GM12878 (cell line): ENCODE results near the gene TMEM238L. TPM values are rescaled to one million over a fixed set of nuclear protein-coding genes. Genes with fewer than 3 reads are reported as not detected.

ENCODE experiments used
- ATAC-seq: fragments of 200-7000 bp; cut with Tn5 transposase; 3 replicates; pipeline ENCODE4 v1.9.1; 2020; ENCODE audit warnings: mild to moderate bottlenecking, moderate library complexity
- BruUV-seq: library from RNA; stranded (reverse); fragments of 400-500 nt; replicated peaks from 2 replicates; lab custom pipeline; 2021; lab: Mats Ljungman, UMichigan
- CTCF ChIA-PET: fragments of 300-600 bp; sonication (Branson Sonifier 250); formaldehyde crosslinking; extraction: SDS; loops from one replicate; lab custom pipeline; 2021; ENCODE audit warnings: inconsistent platforms; lab: Yijun Ruan, JAX
- POLR2A ChIA-PET: fragments of 350-600 bp; formaldehyde crosslinking; extraction: SDS; loops from one replicate; lab custom pipeline; 2021; ENCODE audit warnings: inconsistent platforms; lab: Charles Lee
- RAD21 ChIA-PET: fragments of 300-600 bp; sonication (Branson Sonifier 250); formaldehyde crosslinking; loops from one replicate; lab custom pipeline; 2023; ENCODE audit warnings: antibody characterized with exemption; ENCODE audit not compliant: unreplicated experiment; lab: Charles Lee
- SMC1A ChIA-PET: fragments of 300-600 bp; sonication (Branson Sonifier 250); formaldehyde crosslinking; loops from one replicate; lab custom pipeline; 2023; ENCODE audit not compliant: unreplicated experiment, uncharacterized antibody; lab: Charles Lee
- DNase-seq: peaks from one replicate; pipeline ENCODE4 v3.0.0-alpha.2; 2011; ENCODE audit warnings: low read depth, low spot score
- FAIRE-seq: peaks from 3 replicates; lab custom pipeline; 2011; peaks lifted over from hg19 to GRCh38; lab: Jason Lieb, UNC
- H2AFZ ChIP-seq: 2 replicates; pipeline ENCODE4 v1.6.0; 2011; ENCODE audit warnings: low read depth, low read length, control low read depth; ENCODE audit not compliant: control insufficient read depth
- H3K27ac ChIP-seq: 2 replicates; pipeline ENCODE4 v1.5.1; 2011; ENCODE audit warnings: control low read depth; ENCODE audit not compliant: control insufficient read depth, insufficient read depth
- H3K27me3 ChIP-seq, 2 experiments: replicated peaks in 1 of 2; 2 replicates each; pipeline versions ENCODE4 v1.6.0 to v1.6.1; 2011; ENCODE audit warnings: low read length in 1 of 2; ENCODE audit not compliant: control insufficient read depth in 2 of 2, insufficient read depth in 2 of 2
- H3K36me3 ChIP-seq, 2 experiments: 2 replicates each; pipeline ENCODE4 v1.5.1; 2011; ENCODE audit warnings: low read length in 1 of 2; ENCODE audit not compliant: control insufficient read depth in 2 of 2, insufficient read depth in 2 of 2
- H3K4me1 ChIP-seq: 2 replicates; pipeline ENCODE4 v1.6.1; 2011; ENCODE audit warnings: mild to moderate bottlenecking, low read length, moderate library complexity, mixed read lengths; ENCODE audit not compliant: control insufficient read depth, insufficient read depth
- H3K4me2 ChIP-seq: 2 replicates; pipeline ENCODE4 v1.6.0; 2011; ENCODE audit warnings: control low read depth; ENCODE audit not compliant: control insufficient read depth, insufficient read depth
- H3K4me3 ChIP-seq: fragments of 200-600 bp; sonication (generic); 2 replicates; pipeline ENCODE4 v1.5.1; 2016
- H3K79me2 ChIP-seq: 2 replicates; pipeline ENCODE4 v1.6.0; 2011; ENCODE audit warnings: low read length; ENCODE audit not compliant: control insufficient read depth, insufficient read depth
- H3K9ac ChIP-seq: 2 replicates; pipeline ENCODE4 v1.8.0; 2011; ENCODE audit warnings: low read length, control low read depth, mixed read lengths; ENCODE audit not compliant: control insufficient read depth, insufficient read depth
- H3K9me3 ChIP-seq: replicated peaks from 3 replicates; pipeline ENCODE4 v1.5.1; 2011; ENCODE audit warnings: mild to moderate bottlenecking, low read length; ENCODE audit not compliant: control insufficient read depth, insufficient read depth
- H4K20me1 ChIP-seq: 2 replicates; pipeline ENCODE4 v1.6.0; 2011; ENCODE audit not compliant: control insufficient read depth, insufficient read depth
- ATF7 ChIP-seq: fragments of 450-650 bp; IDR thresholded peaks from 2 replicates; pipeline ENCODE4 v1.6.1; 2016; ENCODE audit warnings: low read depth, mild to moderate bottlenecking
- CEBPB ChIP-seq, 2 experiments: fragments of 150-350 bp in 1 of 2; IDR thresholded peaks; 2 replicates each; pipeline ENCODE4 v1.6.1; 2012 to 2014; ENCODE audit warnings: low read depth in 2 of 2, low read length in 2 of 2, borderline replicate concordance in 1 of 2, inconsistent platforms in 1 of 2
- E2F4 ChIP-seq: IDR thresholded peaks from 2 replicates; pipeline ENCODE4 v1.6.1; 2012; ENCODE audit warnings: low read depth, low read length, improper control_type of control experiment
- EGR1 ChIP-seq, 2 experiments: IDR thresholded peaks; 1 replicate in 1 of 2; 2 replicates in 1 of 2; pipeline ENCODE4 v1.6.1; 2011 to 2012; ENCODE audit warnings: low read depth in 2 of 2, low read length in 2 of 2, borderline replicate concordance in 1 of 2, mild to moderate bottlenecking in 1 of 2, moderate library complexity in 1 of 2
- FOS ChIP-seq: IDR thresholded peaks from 3 replicates; pipeline ENCODE4 v1.6.1; 2011; ENCODE audit warnings: borderline replicate concordance; ENCODE audit not compliant: insufficient read length; ENCODE audit errors: extremely low read depth
- PBX3 ChIP-seq: IDR thresholded peaks from 2 replicates; pipeline ENCODE4 v1.6.1; 2011; ENCODE audit warnings: mild to moderate bottlenecking, low read depth, low read length, moderate library complexity; ENCODE audit not compliant: insufficient replicate concordance
- PKNOX1 ChIP-seq: fragments of 450-650 bp; IDR thresholded peaks from 2 replicates; pipeline ENCODE4 v1.6.1; 2016; ENCODE audit warnings: mild to moderate bottlenecking
- POLR2AphosphoS2 ChIP-seq: IDR thresholded peaks from 2 replicates; pipeline ENCODE4 v1.6.1; 2011; ENCODE audit warnings: low read depth, mild to moderate bottlenecking, low read length, improper control_type of control experiment, moderate library complexity
- RBBP5 ChIP-seq: fragments of 200-600 bp; sonication (generic); conservative IDR thresholded peaks from 2 replicates; pipeline ENCODE4 v1.6.1; 2016
- TARDBP ChIP-seq: IDR thresholded peaks from 2 replicates; pipeline ENCODE4 v1.6.1; 2016; ENCODE audit warnings: borderline replicate concordance
- WGBS: methylation state at CpG from one replicate; pipeline ENCODE4 v1.1.6; 2016; ENCODE audit warnings: low lambda C conversion rate; ENCODE audit not compliant: insufficient replicate concordance, insufficient coverage; ENCODE audit errors: missing lambda C conversion rate; 5-methylcytosine and 5-hydroxymethylcytosine counted together
- in situ Hi-C: fragments of 300-500 bp; cut with MboI; formaldehyde crosslinking; loops from 9 replicates; pipeline ENCODE4 v1.14.3; 2018; ENCODE audit warnings: mixed read lengths
- intact Hi-C: fragments of 100-400 bp; cut with micrococcal nuclease; formaldehyde crosslinking; loops from one replicate; pipeline ENCODE4 v1.14.2; 2022; ENCODE audit not compliant: unreplicated experiment
- polyA plus RNA-seq, 11 experiments: library from polyadenylated mRNA; depleted of rRNA in 4 of 11; unstranded in 6 of 11; stranded (reverse) in 5 of 11; fragments of >200 nt; fragmentation: Nextera tagmentation in 4 of 11; fragmentation: Illumina TruSeq in 1 of 11; extraction: Ambion mirVana in 4 of 11; extraction: Trizol in 1 of 11; gene quantifications; 1 replicate in 1 of 11; 2 replicates in 10 of 11; pipeline versions ENCODE4 v1.2.1 to v1.2.3, GENCODE V29; 2011 to 2016; ENCODE audit warnings: inconsistent platforms in 2 of 11, missing spikeins in 2 of 11, low read depth in 1 of 11
- total RNA-seq, 4 experiments: library from RNA; depleted of rRNA in 3 of 4; stranded (reverse); fragments of >200 nt in 3 of 4; fragmentation: Illumina TruSeq in 1 of 4; extraction: Trizol in 1 of 4; gene quantifications; 2 replicates each; pipeline versions ENCODE4 v1.2.1 to v1.2.3, GENCODE V29; 2013 to 2021
- TF ChIP-seq, protein P1 (sequence below): fragments of 150-350 bp; IDR thresholded peaks from 2 replicates; pipeline ENCODE4 v1.6.1; 2016; ENCODE audit warnings: low read depth, low read length

TMEM238L gene
- total and polyA plus RNA-seq, 10 of the 15 experiments (the other 5 are each of a cell fraction or from before 2014, with no cell fraction given), result not detected

DNA sequence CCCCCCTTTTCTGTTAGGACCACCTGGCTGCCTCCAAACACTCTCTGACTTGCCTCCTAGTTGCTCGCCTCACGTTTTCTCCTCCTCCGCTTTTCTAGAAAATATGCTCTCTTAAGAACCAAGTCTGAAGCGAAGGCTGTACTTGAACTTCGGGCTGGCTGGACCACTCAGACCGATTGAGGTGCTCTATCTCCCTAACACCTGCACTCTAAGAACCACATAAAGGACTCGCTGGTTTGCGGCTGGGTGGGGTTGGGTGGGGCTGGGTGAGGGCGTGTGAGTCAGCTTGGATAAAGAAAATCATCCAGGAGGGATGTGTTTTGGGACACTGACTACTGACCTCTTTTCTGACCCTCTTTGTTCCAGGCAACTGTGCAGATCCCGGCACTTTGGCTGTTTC is 51.2 kb downstream of the TMEM238L start:
- H3K4me3 ChIP-seq, result no peak overlapping the region
- H2AFZ ChIP-seq, result no peak overlapping the region
- H3K9ac ChIP-seq, result no peak overlapping the region
- ChIA-PET CTCF (no interaction called here), RAD21 (no interaction called here), POLR2A (no interaction called here), SMC1A (no interaction called here)
- H3K9me3 ChIP-seq, result no peaks in the 10 kb centered on the region
- no peak overlapping the region for H3K27ac ChIP-seq
- TF ChIP-seq PBX3 (no peak), POLR2AphosphoS2 (no peak), CEBPB (IDR thresholded peaks at IDR 0.05; ENCODE audit: borderline replicate concordance in 1 of 2, low read depth in 2 of 2, low read length in 2 of 2) (no peak), ATF7 (no peak), E2F4 (no peak), TARDBP (no peak), FOS (no peak), EGR1 (IDR thresholded peaks at IDR 0.05; ENCODE audit: borderline replicate concordance in 1 of 2, low read depth in 2 of 2, low read length in 2 of 2) (no peak), RBBP5 (no peak), PKNOX1 (no peak)
- TF ChIP-seq, protein P1, sequence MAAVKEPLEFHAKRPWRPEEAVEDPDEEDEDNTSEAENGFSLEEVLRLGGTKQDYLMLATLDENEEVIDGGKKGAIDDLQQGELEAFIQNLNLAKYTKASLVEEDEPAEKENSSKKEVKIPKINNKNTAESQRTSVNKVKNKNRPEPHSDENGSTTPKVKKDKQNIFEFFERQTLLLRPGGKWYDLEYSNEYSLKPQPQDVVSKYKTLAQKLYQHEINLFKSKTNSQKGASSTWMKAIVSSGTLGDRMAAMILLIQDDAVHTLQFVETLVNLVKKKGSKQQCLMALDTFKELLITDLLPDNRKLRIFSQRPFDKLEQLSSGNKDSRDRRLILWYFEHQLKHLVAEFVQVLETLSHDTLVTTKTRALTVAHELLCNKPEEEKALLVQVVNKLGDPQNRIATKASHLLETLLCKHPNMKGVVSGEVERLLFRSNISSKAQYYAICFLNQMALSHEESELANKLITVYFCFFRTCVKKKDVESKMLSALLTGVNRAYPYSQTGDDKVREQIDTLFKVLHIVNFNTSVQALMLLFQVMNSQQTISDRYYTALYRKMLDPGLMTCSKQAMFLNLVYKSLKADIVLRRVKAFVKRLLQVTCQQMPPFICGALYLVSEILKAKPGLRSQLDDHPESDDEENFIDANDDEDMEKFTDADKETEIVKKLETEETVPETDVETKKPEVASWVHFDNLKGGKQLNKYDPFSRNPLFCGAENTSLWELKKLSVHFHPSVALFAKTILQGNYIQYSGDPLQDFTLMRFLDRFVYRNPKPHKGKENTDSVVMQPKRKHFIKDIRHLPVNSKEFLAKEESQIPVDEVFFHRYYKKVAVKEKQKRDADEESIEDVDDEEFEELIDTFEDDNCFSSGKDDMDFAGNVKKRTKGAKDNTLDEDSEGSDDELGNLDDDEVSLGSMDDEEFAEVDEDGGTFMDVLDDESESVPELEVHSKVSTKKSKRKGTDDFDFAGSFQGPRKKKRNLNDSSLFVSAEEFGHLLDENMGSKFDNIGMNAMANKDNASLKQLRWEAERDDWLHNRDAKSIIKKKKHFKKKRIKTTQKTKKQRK, result no peak
- no peaks in the 10 kb centered on the region for H3K79me2 ChIP-seq
- H4K20me1 ChIP-seq, result no peaks in the 10 kb centered on the region
- no peak overlapping the region for H3K4me2 ChIP-seq
- 38% methylated on average over 10 of the region's 10 CpGs for WGBS
- no peaks in the 10 kb centered on the region for H3K36me3 ChIP-seq
- BruUV-seq, result no TSS peak
- no peaks in the 10 kb centered on the region for H3K27me3 ChIP-seq
- intact Hi-C loops, result loop anchor here (5.0 kb wide), 1 partner anchor 95 kb away; no protein-coding TSS in a partner anchor
- FAIRE-seq, result no peak
- in situ Hi-C loops, result no loop called here
- no peak for DNase-seq
- no peaks in the 10 kb centered on the region for H3K4me1 ChIP-seq
- no peak for ATAC-seq
